Stimulated activated CD4-positive, alpha-beta T cell treated with anti-CD3 and anti-CD28 coated beads, Interleukin-2, amount 100 ng/mL, for 24 hours (primary cell): ENCODE results near the gene AKIRIN1.
"Not testable (repeated sequence)": the region's sequence is repeated elsewhere in the genome, so short reads cannot be mapped to it uniquely, and the experiment has no call there.

ENCODE experiments used
- DNase-seq, 2 donors: peaks; one replicate each; pipeline ENCODE4 v3.0.0-alpha.2; 2020

The AKIRIN1 gene

DNA sequence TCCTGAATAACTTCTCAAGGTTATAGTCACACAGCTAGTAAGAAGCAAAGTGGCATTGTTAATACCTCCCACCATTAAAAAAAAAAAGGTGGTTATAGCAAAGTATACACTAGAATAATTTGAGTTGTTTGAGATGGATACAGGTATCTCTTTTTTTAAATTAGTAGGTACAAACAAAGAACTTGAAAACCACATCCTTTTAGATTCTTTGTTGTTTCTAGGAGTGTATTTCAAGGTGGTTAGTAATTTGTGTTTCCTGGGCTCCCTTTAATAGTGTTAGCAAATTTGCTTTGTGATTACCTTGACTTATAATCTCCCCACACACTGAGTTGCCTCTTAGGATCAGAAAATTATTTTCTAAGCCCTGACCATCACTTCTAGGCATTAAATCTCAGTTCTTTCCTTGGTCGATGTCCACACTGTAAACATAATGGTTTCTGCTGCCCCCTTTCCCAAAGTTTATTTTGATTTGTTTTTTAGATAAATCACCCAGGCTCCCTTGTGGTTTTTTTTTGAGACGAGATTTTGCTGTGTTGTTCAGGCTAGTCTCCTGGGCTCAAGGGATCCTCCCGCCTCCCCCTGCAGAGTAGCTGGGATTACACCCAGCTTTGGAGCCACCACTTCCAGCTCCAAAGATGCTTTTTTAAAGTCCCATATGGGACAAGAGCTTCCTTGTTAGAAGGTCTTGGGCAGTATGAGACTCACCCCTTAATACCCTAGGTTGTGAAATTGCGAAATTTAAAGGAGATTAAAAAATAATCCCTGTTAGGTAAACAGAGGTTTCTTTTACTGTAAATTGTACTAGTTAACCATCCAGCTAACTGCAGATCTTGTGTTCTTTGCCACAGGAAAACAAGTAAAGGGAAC, 6.2 kb downstream of the AKIRIN1 start:
- no peak for DNase-seq

DNA sequence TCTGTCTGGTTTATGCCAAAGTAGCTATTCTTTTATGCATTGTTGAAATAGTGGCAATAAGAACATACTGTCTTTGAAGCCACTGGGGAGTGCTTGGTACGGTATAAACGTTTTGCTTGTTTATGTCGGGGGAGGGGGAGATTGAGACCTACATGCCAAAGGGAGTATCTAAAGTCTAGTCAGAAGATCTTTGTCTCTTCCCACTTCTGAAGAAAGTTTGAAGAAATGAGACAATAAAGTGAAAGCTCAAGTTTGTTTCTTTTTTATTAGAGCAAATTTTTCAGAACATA, 6.8 kb downstream of the AKIRIN1 start:
- DNase-seq, result no peak

DNA sequence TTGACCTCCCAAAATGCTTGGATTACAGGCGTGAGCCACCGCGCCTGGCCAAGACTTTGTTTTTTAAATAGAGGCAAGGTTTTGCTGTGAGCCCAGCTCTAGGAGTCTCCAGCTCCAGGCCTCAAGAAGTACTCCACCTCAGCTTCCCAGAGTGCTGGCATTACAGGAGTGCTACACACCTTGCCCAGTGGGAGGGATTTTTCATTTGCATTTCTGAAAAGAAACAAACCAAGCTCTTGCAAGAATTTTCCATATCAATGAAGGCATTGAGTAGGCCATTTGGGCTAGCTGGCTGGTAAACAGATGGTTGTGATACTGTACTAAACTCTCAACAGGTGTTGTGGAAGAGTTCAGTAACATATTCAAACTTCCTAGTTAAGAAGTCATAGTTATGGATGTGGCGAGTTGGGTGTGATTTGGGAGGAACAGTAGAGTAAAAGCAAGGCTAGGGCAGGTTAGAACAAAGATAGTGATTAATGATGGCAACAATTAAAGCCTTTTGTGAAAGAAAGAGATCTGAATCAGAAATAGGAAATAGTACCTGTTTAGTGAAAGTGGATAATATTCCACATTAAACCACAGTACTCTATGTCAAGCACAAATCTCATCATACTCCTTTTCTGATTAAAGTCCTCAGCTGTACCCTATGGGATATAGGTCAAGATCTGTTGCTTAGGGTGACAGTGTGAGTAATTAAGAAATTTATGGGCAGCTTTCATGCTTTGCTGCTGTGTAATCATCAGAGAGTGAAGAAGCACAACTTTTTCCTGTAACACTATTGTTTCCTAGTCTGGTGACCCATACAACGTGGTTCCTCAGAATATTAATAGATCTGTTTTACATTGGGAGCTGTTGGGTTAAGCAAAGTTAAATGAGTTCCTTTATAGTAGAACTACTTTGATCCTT, 10.7 kb downstream of the AKIRIN1 start:
- DNase-seq, result no peak

- DNase-seq, result no peak
Measured at GRCh38 chr1:39003281-39003680, 12.2 kb downstream of the AKIRIN1 start.

- DNase-seq, result no peak
Measured at GRCh38 chr1:39003794-39004193, 12.7 kb downstream of the AKIRIN1 start.

GRCh38 chr1:39006287-39006686, 15.2 kb downstream of the AKIRIN1 start:
- no peak for DNase-seq

DNA sequence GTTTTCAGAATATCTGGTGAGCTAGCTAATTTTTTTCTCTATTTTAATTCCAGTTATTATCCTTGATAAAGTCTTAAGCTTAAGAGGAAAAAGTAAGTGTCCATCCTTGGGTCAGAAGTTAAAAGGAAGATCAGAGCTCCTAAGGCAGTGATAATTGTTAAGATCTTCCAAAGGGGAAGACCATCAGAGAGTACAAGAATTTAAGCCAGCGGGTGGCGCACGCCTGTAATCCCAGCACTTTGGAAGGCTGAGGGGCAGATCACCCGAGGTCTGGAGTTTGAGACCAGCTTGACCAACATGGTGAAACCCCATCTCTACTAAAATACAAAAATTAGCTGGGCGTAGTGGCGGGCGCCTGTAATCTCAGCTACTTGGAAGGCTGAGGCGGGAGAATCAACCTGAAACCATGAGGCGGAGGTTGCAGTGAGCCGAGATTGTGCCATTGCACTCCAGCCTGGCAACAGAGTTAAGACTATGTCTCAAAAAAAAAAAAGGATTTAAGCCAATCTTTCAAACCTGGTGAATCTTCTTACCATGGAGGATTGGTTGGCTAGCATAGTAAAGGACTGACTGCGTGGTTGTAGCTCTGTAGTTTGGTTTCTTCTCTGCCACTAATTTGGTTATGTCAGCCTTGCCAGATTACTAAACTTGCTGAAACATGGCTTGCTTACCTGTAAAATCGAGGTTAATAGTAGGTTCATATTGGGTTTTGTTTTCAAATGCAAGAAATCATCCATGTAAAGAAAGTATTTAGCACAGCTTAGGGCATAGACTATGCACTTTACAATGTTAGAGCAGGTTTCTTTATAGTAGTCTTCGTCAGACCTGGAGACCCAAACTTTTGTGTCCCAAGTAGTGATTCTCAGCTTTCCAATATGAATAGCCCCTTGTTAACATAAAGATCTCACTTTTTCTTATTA, 15.9 kb downstream of the AKIRIN1 start:
- DNase-seq, result no peak

- not testable (repeated sequence) for DNase-seq
Measured at GRCh38 chr1:39014956-39015355, 23.9 kb downstream of the AKIRIN1 start.

DNA sequence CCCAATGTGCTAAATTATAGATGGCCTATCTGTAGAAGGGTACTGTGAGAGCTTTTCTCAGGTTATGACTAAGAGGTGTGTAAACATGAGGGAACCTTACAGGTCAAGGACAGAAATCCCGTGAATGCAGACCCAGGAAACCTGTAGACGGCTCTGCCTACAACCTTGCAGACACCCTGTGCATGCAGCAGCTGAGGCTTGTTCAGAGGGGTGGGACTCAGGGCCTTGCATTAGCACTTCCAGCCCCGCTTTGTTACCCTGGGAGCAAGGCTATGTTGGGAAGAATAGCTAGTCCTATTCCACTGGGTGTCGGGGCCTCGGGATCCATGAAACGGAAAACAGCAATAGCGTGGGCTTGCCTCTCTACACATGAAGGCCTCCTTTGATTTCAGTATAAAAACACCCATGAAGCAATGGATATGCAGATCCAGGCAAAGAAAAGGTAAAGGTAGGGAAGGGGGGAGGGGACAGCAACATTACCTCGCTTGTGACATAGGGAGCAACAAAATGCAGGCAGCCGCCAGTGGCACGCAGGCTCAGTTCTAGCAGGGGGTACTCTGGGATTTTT, 25.6 kb downstream of the AKIRIN1 start:
- DNase-seq, result no peak

DNA sequence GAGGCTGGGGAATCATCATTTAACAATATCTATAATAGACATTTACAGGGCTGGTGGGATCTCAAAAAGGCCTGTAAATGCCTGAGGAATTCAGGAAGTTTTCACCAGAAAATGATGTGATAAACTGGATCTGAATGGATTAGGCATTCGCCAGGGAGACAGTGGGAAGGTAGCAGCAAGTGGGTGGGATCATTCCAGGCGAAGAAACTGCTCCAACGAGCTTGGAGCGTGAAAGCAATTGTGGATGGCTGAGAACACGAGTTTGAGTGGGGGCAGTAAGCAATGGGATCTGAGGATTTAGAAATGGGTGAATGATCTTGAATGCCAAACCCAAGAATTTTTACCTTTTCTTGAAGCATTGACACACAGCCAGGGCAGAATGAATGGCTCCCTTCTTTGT, 26.2 kb downstream of the AKIRIN1 start:
- DNase-seq, result no peak

GRCh38 chr1:39020494-39020893, 29.4 kb downstream of the AKIRIN1 start:
- not testable (repeated sequence) for DNase-seq

DNA sequence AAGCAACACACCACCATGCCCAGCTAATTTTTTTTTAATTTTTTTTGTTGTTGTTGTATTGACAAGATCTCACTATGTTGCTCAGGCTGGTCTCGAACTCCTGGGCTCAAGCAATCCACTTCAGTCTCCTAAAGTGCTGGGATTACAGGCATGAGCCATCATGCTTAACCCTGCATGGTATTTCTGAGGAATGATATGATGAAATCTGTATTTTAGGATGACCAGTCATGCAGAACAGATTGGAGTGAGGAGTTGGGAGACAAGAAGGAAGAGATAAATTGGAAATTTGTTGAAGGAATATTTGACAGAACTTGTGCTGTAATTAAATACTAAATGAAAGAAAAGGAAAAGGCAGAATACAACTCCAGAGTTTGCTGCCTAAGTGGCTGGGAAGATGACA, 30.4 kb downstream of the AKIRIN1 start:
- no peak for DNase-seq

- DNase-seq, result no peak
Measured at GRCh38 chr1:39023140-39023539, 32.1 kb downstream of the AKIRIN1 start.

DNA sequence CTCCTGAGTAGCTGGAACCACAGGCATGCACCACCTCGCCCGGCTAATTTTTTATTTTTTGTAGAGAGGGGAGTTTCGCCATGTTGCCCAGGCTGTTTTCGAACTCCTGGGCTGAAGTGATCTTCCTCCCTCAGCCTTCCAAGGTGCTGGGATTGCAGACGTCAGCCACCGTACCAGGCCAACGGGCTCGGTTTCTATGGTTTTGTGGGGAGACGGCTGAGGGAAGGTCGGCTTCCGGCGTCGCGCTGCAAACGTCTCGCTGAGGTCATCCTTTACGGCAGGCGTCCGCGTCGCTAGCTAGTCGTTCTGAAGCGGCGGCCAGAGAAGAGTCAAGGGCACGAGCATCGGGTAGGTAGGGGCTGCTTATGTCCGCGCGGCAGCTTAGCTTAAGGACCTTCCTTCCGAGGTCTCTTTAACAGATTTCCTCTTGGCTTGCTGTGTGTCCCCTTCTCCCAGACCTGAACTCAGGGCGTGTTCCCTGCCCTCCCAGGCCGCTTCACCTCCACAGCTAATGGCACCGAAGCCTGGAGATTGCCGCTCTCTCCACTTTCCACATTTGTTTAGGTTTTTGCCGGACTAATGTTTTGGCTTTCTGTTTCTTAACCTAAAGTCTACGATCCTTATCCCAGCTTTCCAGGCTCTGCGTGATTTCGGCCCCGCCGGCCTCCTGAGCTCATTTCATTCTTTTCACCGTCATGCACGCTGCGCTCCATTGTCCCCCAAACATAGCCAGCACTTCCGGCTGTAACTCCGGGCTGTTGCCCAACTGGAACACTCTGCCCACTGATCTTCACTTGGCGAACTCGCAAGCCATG, 35.2 kb downstream of the AKIRIN1 start, which contains the start of gene NDUFS5:
Gene NDUFS5 (plus strand): TSS at position 300 of the 815 bp plus-strand sequence. CDS start 2,375 bp downstream, outside the sequence.
- peak; percentile 82 to 87 for DNase-seq

DNA sequence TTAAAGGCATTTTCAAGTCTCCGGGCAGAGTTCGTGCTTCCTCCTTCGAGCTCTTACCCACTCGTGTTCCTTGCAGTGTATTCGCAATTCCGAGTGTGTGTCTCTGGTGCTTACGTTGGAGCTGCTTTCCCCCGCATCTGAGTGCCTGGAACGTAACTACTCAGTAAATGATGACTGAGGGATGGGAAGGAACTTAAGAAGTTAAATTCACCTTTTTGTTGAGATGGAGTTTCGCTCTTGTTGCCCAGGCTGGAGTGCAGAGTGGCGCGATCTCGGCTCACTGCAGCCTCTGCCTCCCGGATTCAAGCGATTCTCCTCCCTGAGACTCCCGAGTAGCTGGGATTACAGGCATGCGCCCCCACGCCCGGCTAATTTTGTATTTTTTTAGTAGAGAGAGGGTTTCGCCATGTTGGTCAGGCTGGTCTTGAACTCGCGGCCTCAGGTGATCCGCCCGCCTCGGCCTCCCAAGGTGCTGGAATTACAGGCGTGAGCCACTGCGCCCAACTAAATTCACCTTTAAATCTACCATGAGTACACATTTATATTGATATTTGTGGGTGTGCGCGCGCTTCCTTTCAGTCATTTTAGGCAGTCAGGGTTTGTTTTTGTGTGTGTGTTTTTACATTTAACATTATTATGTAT, 35.9 kb downstream of the AKIRIN1 start:
- peak in 1 of 2 donors; percentile 11 for DNase-seq

GRCh38 chr1:39034114-39034654, 43.1 kb downstream of the AKIRIN1 start:
- DNase-seq, result no peak

DNA sequence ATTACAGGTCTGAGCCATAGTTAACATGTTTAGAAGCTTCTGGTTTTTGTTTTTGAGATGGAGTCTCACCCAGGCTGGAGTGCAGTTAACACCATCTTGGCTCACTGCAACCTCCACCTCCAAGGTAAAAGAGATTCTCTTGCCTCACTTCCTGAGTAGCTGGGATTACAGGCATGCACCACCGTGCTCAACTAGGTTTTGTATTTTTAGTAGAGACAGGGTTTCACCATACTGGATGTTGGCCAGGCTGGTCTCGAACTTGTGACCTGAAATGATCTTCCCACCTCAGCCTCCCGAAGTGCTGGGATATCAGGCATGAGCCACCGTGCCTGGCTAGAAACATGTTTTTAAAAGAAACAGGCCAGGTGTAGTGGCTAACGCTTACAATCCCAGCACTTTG, 45.6 kb downstream of the AKIRIN1 start:
- DNase-seq, result no peak

DNA sequence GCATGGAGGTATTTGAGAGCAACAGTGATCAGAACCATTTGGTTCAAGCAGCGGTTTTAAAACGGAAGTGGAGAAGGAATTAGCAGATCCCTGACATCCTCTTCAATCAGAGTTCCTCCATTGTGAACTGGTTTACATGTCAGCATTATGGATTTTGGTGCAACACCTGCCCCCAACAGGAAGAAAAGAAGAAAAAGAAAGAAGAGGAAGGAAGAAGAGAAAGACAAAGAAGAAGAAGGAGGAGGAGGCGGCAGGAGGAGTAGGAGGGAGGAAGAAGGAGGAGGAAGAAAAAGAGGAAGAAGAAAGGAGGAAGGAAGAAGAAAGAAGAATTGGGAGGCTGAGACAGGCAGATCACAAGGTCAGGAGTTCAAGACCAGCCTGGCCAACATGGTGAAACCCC, 52.4 kb downstream of the AKIRIN1 start:
- DNase-seq, result no peak

DNA sequence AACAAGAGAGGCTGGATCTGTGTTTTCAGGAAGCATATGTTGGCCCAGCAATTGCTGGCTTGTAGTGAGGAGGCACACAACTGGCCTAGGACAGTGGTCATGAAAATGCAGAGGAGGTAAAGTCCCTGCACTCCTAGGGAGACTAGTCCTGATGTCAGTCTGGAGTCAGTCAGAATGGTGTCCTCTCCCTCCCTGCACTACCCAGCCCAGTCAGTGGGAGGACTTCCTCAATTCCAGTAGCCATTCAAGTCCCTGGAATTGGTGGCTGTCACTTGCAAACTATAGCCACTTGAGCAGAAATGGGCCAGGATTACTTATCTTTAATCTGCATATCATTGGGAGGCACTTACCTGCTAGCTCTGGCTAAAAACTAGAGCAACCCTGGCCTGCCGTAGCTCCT, 53.7 kb downstream of the AKIRIN1 start:
- DNase-seq, result no peak

DNA sequence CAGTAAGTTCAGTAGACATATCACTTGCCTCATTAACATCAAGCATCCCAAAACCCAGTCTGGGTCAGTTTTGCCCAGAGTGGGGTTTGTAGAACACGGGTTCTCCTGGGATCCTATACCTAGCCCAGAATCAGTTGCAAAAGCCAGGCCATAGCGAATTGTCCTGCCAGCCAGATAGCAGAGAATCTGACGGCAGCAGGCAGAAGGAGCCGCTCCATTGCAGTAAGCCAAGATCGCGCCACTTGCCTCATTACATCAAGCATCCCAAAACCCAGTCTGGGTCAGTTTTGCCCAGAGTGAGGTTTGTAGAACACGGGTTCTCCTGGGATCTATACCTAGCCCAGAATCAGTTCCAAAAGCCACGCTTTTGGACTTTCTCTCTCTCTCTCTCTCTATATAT, 54.2 kb downstream of the AKIRIN1 start:
- DNase-seq, result no peak
